Panc1 (cell line): ENCODE data around the gene AUH. TPM values are rescaled to one million over a fixed set of nuclear protein-coding genes. Genes with fewer than 3 reads are reported as not detected.

Experiments
- ATAC-seq: fragments of 200-7000 bp; cut with Tn5 transposase; 2 replicates; pipeline ENCODE4 v1.9.1; 2020; ENCODE audit warnings: mild to moderate bottlenecking, moderate library complexity
- BruUV-seq: library from RNA; stranded (reverse); fragments of 400-500 nt; replicated peaks from 2 replicates; lab custom pipeline; 2021; lab: Mats Ljungman, UMichigan
- CTCF ChIA-PET: fragments of 300-600 bp; sonication (Branson Sonifier 250); formaldehyde crosslinking; loops from one replicate; lab custom pipeline; 2022; ENCODE audit warnings: antibody characterized with exemption; lab: Charles Lee
- POLR2A ChIA-PET: fragments of 300-600 bp; sonication (Branson Sonifier 250); formaldehyde crosslinking; loops from one replicate; lab custom pipeline; 2022; ENCODE audit warnings: antibody characterized with exemption; lab: Charles Lee
- DNase-seq: peaks from one replicate; pipeline ENCODE4 v3.0.0-alpha.2; 2010; ENCODE audit warnings: low read depth, low spot score
- H3K27ac ChIP-seq: 2 replicates; pipeline ENCODE4 v1.5.1; 2011; ENCODE audit warnings: mild to moderate bottlenecking, low read length, inconsistent platforms
- H3K27me3 ChIP-seq: fragments of 200-500 bp; sonication (Bioruptor generic); 2 replicates; pipeline ENCODE4 v1.6.0; 2014; ENCODE audit warnings: low read length, inconsistent platforms; ENCODE audit not compliant: control insufficient read depth, insufficient read depth
- H3K36me3 ChIP-seq: fragments of 200-500 bp; sonication (Bioruptor generic); 2 replicates; pipeline ENCODE4 v1.5.1; 2014; ENCODE audit warnings: inconsistent platforms, mild to moderate bottlenecking, low read length, moderate library complexity; ENCODE audit not compliant: control insufficient read depth, insufficient read depth
- H3K4me1 ChIP-seq: 2 replicates; pipeline ENCODE4 v1.5.1; 2011; ENCODE audit warnings: inconsistent platforms, mild to moderate bottlenecking, low read length, moderate library complexity; ENCODE audit not compliant: control insufficient read depth, insufficient read depth
- H3K4me3 ChIP-seq, 2 experiments: 2 replicates each; pipeline ENCODE4 v1.5.1; 2011 to 2012; ENCODE audit warnings: low read depth in 2 of 2, low read length in 2 of 2, mild to moderate bottlenecking in 2 of 2, inconsistent platforms in 1 of 2, moderate library complexity in 1 of 2
- H3K9me3 ChIP-seq: fragments of 200-500 bp; sonication (Bioruptor generic); 2 replicates; pipeline ENCODE4 v1.5.1; 2014; ENCODE audit warnings: low read depth, mild to moderate bottlenecking, inconsistent platforms, low read length, moderate library complexity; ENCODE audit not compliant: control insufficient read depth, insufficient read depth
- CTCF ChIP-seq: fragments of 450-650 bp; IDR thresholded peaks from 2 replicates; pipeline ENCODE4 v1.5.1; 2017; ENCODE audit warnings: mild to moderate bottlenecking
- POLR2AphosphoS5 ChIP-seq: IDR thresholded peaks from 2 replicates; pipeline ENCODE4 v1.6.1; 2012; ENCODE audit warnings: mild to moderate bottlenecking, low read depth, low read length, moderate library complexity
- SIN3A ChIP-seq: IDR thresholded peaks from 2 replicates; pipeline ENCODE4 v1.6.1; 2012; ENCODE audit warnings: low read depth, mild to moderate bottlenecking, low read length, moderate library complexity, borderline replicate concordance; ENCODE audit not compliant: insufficient read depth
- TCF7L2 ChIP-seq: IDR thresholded peaks from 2 replicates; pipeline ENCODE4 v1.6.1; 2011; ENCODE audit warnings: mild to moderate bottlenecking, low read depth, low read length, inconsistent platforms
- in situ Hi-C: cut with HindIII; loops from 2 replicates; pipeline ENCODE4 v1.10.0; 2016; ENCODE audit warnings: low sequenced_read_pairs, low pct_unique_long_range_greater_than_20kb
- intact Hi-C: fragments of 100-400 bp; cut with micrococcal nuclease; formaldehyde crosslinking; loops from one replicate; pipeline ENCODE4 v1.10.0; 2022; ENCODE audit not compliant: unreplicated experiment
- total RNA-seq: library from RNA; stranded (reverse); gene quantifications from one replicate; pipeline ENCODE4 v1.2.1, GENCODE V29; 2021; ENCODE audit not compliant: unreplicated experiment
- TF ChIP-seq, protein P1 (sequence below), 2 experiments: IDR thresholded peaks; 2 replicates each; pipeline ENCODE4 v1.6.1; 2011 to 2012; ENCODE audit warnings: low read depth in 2 of 2, control low read depth in 1 of 2, low read length in 1 of 2, mild to moderate bottlenecking in 1 of 2, moderate library complexity in 1 of 2; ENCODE audit not compliant: insufficient read depth in 1 of 2

Gene AUH
- total RNA-seq, 1 experiment from 2014 or later, result 7.7 TPM

GRCh38 chr9:91197232-91198181 is 164.2 kb downstream of the AUH start:
- ChIA-PET CTCF (no interaction called here), POLR2A (no interaction called here)
- H3K27ac ChIP-seq, result no peak overlapping the region; the same call in 1 of the 2 replicates
- H3K4me3 ChIP-seq, result no peak overlapping the region
- in situ Hi-C loops (no loop called here), intact Hi-C loops (no loop called here)
- H3K9me3 ChIP-seq, result peaks cover 7% of the 10 kb centered on the region; the same call in 1 of the 2 replicates
- no TSS peak for BruUV-seq
- H3K4me1 ChIP-seq, result peaks cover 5% of the 10 kb centered on the region
- peak; percentile 62 for DNase-seq
- H3K36me3 ChIP-seq, result no peaks in the 10 kb centered on the region
- TF ChIP-seq TCF7L2, result peak; percentile 44; the same call in 1 of the 2 replicates
- TF ChIP-seq, protein P1, sequence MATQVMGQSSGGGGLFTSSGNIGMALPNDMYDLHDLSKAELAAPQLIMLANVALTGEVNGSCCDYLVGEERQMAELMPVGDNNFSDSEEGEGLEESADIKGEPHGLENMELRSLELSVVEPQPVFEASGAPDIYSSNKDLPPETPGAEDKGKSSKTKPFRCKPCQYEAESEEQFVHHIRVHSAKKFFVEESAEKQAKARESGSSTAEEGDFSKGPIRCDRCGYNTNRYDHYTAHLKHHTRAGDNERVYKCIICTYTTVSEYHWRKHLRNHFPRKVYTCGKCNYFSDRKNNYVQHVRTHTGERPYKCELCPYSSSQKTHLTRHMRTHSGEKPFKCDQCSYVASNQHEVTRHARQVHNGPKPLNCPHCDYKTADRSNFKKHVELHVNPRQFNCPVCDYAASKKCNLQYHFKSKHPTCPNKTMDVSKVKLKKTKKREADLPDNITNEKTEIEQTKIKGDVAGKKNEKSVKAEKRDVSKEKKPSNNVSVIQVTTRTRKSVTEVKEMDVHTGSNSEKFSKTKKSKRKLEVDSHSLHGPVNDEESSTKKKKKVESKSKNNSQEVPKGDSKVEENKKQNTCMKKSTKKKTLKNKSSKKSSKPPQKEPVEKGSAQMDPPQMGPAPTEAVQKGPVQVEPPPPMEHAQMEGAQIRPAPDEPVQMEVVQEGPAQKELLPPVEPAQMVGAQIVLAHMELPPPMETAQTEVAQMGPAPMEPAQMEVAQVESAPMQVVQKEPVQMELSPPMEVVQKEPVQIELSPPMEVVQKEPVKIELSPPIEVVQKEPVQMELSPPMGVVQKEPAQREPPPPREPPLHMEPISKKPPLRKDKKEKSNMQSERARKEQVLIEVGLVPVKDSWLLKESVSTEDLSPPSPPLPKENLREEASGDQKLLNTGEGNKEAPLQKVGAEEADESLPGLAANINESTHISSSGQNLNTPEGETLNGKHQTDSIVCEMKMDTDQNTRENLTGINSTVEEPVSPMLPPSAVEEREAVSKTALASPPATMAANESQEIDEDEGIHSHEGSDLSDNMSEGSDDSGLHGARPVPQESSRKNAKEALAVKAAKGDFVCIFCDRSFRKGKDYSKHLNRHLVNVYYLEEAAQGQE (IDR thresholded peaks at IDR 0.05; ENCODE audit: insufficient read depth in 1 of 2, low read depth in 2 of 2, low read length in 1 of 2), result no peak
- no peaks in the 10 kb centered on the region for H3K27me3 ChIP-seq
- ATAC-seq, result peak; percentile 75

GRCh38 chr9:91196103-91196950 is 165.4 kb downstream of the AUH start:
- Histone ChIP-seq H3K36me3 (no peaks in the 10 kb centered on the region), H3K4me1 (peaks cover 7% of the 10 kb centered on the region), H3K9me3 (0 out of 2 replicates have a peak, but pooled peaks cover 2% of the 10 kb centered on the region), H3K27ac (no peak overlapping the region), H3K27me3 (no peaks in the 10 kb centered on the region), H3K4me3 (no peak overlapping the region)
- BruUV-seq, result no TSS peak
- in situ Hi-C loops, result no loop called here
- ATAC-seq (no peak), DNase-seq (no peak)
- CTCF ChIA-PET, result no interaction called here
- TF ChIP-seq TCF7L2, result no peak
- no peak for TF ChIP-seq CTCF
- no peak for TF ChIP-seq SIN3A
- no peak for TF ChIP-seq POLR2AphosphoS5
- TF ChIP-seq, protein P1 (IDR thresholded peaks at IDR 0.05; ENCODE audit: insufficient read depth in 1 of 2, low read depth in 2 of 2, low read length in 1 of 2), result no peak
- POLR2A ChIA-PET, result no interaction called here
- intact Hi-C loops, result no loop called here
